ENCODE data around the gene KMT2C. TPM values are rescaled to one million over a fixed set of nuclear protein-coding genes. Genes with fewer than 3 reads are reported as not detected.
"Not testable (repeated sequence)": the region's sequence is repeated elsewhere in the genome, so short reads cannot be mapped to it uniquely, and the experiment has no call there.

Gene KMT2C
- total RNA-seq, 1 donor = 36.2 TPM

- Histone ChIP-seq H3K4me3 (ENCODE audit: insufficient read depth, low read length) (no peak overlapping the region), H3K27ac (ENCODE audit: low read depth, low read length) (peak overlapping the region; percentile 37), H2AFZ (ENCODE audit: low read length) (no peak overlapping the region), H3K4me2 (ENCODE audit: insufficient read depth, low read length) (peak overlapping the region; percentile 8), H4K20me1 (ENCODE audit: insufficient read depth, low read length) (peaks cover 6% of the 10 kb centered on the region), H3K9me3 (ENCODE audit: low read depth, low read length) (no peaks in the 10 kb centered on the region), H3K4me1 (ENCODE audit: insufficient read depth, low read length) (peaks cover 18% of the 10 kb centered on the region), H3K27me3 (ENCODE audit: insufficient read depth, low read length) (no peaks in the 10 kb centered on the region), H3K79me2 (ENCODE audit: insufficient read depth, low read length) (peaks cover 68% of the 10 kb centered on the region), H3K36me3 (ENCODE audit: insufficient read depth, low read length) (no peaks in the 10 kb centered on the region)
- no peak for DNase-seq (ENCODE audit: insufficient read length, low spot score, missing footprints)
- TF ChIP-seq CTCF (IDR thresholded peaks at IDR 0.05; ENCODE audit: extremely low read depth, low read depth, low read length) = no peak
These were observed 81.7 kb downstream of the KMT2C start for GRCh38 chr7:152354061-152354460.

- H3K36me3 ChIP-seq (ENCODE audit: insufficient read depth, low read length); H4K20me1 ChIP-seq (ENCODE audit: insufficient read depth, low read length); H3K9me3 ChIP-seq (ENCODE audit: low read depth, low read length); H3K27me3 ChIP-seq (ENCODE audit: insufficient read depth, low read length); DNase-seq (ENCODE audit: insufficient read length, low spot score, missing footprints); H2AFZ ChIP-seq (ENCODE audit: low read length); H3K4me3 ChIP-seq (ENCODE audit: insufficient read depth, low read length): not testable (repeated sequence)
- Histone ChIP-seq H3K4me2 (ENCODE audit: insufficient read depth, low read length) (peak overlapping the region; percentile 23), H3K4me1 (ENCODE audit: insufficient read depth, low read length) (peaks cover 18% of the 10 kb centered on the region), H3K79me2 (ENCODE audit: insufficient read depth, low read length) (peaks cover 66% of the 10 kb centered on the region), H3K27ac (ENCODE audit: low read depth, low read length) (peak overlapping the region; percentile 37)
These were observed 82.5 kb downstream of the KMT2C start for GRCh38 chr7:152353281-152353680.

- H3K9me3 ChIP-seq (ENCODE audit: low read depth, low read length); H3K27me3 ChIP-seq (ENCODE audit: insufficient read depth, low read length); H3K4me3 ChIP-seq (ENCODE audit: insufficient read depth, low read length); H2AFZ ChIP-seq (ENCODE audit: low read length); H3K27ac ChIP-seq (ENCODE audit: low read depth, low read length); DNase-seq (ENCODE audit: insufficient read length, low spot score, missing footprints); H4K20me1 ChIP-seq (ENCODE audit: insufficient read depth, low read length); H3K36me3 ChIP-seq (ENCODE audit: insufficient read depth, low read length); H3K4me2 ChIP-seq (ENCODE audit: insufficient read depth, low read length): not testable (repeated sequence)
- H3K4me1 ChIP-seq (ENCODE audit: insufficient read depth, low read length) = peaks cover 18% of the 10 kb centered on the region
- peaks cover 74% of the 10 kb centered on the region for H3K79me2 ChIP-seq (ENCODE audit: insufficient read depth, low read length)
These were observed 84.1 kb downstream of the KMT2C start for GRCh38 chr7:152351747-152352146.

GRCh38 chr7:152351168-152351567 lies 84.6 kb downstream of the KMT2C start:
- no peak overlapping the region for H3K4me3 ChIP-seq (ENCODE audit: insufficient read depth, low read length)
- peaks cover 18% of the 10 kb centered on the region for H3K4me1 ChIP-seq (ENCODE audit: insufficient read depth, low read length)
- no peak overlapping the region for H3K27ac ChIP-seq (ENCODE audit: low read depth, low read length)
- H3K4me2 ChIP-seq (ENCODE audit: insufficient read depth, low read length) = no peak overlapping the region
- TF ChIP-seq CTCF (IDR thresholded peaks at IDR 0.05; ENCODE audit: extremely low read depth, low read depth, low read length) = no peak
- H3K36me3 ChIP-seq (ENCODE audit: insufficient read depth, low read length) = peaks cover 4% of the 10 kb centered on the region
- H4K20me1 ChIP-seq (ENCODE audit: insufficient read depth, low read length) = peaks cover 8% of the 10 kb centered on the region
- H3K79me2 ChIP-seq (ENCODE audit: insufficient read depth, low read length) = peaks cover 77% of the 10 kb centered on the region
- no peak for DNase-seq (ENCODE audit: insufficient read length, low spot score, missing footprints)
- H3K27me3 ChIP-seq (ENCODE audit: insufficient read depth, low read length) = no peaks in the 10 kb centered on the region
- H3K9me3 ChIP-seq (ENCODE audit: low read depth, low read length) = no peaks in the 10 kb centered on the region
- H2AFZ ChIP-seq (ENCODE audit: low read length) = no peak overlapping the region

GRCh38 chr7:152347888-152348287 lies 87.9 kb downstream of the KMT2C start:
- H3K79me2 ChIP-seq (ENCODE audit: insufficient read depth, low read length) = peaks cover 81% of the 10 kb centered on the region
- TF ChIP-seq CTCF (IDR thresholded peaks at IDR 0.05; ENCODE audit: extremely low read depth, low read depth, low read length) = no peak
- no peak overlapping the region for H3K4me3 ChIP-seq (ENCODE audit: insufficient read depth, low read length)
- DNase-seq (ENCODE audit: insufficient read length, low spot score, missing footprints) = no peak
- H2AFZ ChIP-seq (ENCODE audit: low read length) = no peak overlapping the region
- H4K20me1 ChIP-seq (ENCODE audit: insufficient read depth, low read length) = peaks cover 18% of the 10 kb centered on the region
- H3K27ac ChIP-seq (ENCODE audit: low read depth, low read length) = no peak overlapping the region
- H3K36me3 ChIP-seq (ENCODE audit: insufficient read depth, low read length) = peaks cover 4% of the 10 kb centered on the region
- H3K27me3 ChIP-seq (ENCODE audit: insufficient read depth, low read length) = no peaks in the 10 kb centered on the region
- peaks cover under 1% of the 10 kb centered on the region for H3K4me1 ChIP-seq (ENCODE audit: insufficient read depth, low read length)
- no peaks in the 10 kb centered on the region for H3K9me3 ChIP-seq (ENCODE audit: low read depth, low read length)
- no peak overlapping the region for H3K4me2 ChIP-seq (ENCODE audit: insufficient read depth, low read length)
